ENCODE measurements around the gene ANKRD42. TPM values are rescaled to one million over a fixed set of nuclear protein-coding genes. Genes with fewer than 3 reads are reported as not detected.

Gene ANKRD42
- total and polyA plus RNA-seq, 9 of the 15 experiments (the other 6 are each of a cell fraction or from before 2014, with no cell fraction given): 2.8 to 9.1 (median 6.1) TPM

DNA sequence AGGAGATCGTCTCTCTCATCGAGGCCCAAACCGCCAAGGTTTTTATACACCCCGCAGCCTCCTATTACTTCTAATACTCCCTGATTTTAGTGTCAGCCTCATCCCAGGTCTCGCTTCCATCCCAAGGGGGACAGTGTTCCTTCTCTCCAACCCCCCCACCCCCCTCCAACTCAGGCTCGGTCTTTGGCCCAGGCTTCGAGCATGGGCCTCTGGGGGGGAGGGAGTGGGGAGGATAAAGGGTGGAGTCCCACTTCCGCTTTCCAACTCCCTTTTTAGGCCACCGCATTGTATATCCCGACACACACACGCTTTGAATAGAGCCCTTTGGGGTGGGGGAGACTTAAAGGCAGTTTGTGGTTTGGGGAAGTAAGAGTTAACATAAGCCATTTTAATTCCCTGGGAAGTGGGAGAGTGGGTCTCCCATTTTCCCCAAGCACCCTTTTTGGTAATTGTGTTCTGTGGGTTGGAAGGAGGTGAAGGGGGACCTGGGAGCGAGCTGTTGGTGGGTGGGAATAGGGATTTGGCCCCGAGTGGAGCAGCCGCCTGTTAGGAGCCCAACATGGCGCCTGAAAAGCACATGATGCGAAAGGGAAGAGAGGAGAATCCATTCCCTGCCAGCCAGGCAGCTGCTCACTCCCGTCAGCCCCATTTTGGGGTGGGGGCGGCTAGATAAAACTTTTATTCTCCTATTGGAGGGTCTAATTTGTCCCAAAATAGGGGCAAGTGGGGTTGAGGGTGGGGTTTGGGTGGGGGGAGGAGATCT, 35.7 kb upstream of the ANKRD42 start (continued):
- TF ChIP-seq, protein P1, sequence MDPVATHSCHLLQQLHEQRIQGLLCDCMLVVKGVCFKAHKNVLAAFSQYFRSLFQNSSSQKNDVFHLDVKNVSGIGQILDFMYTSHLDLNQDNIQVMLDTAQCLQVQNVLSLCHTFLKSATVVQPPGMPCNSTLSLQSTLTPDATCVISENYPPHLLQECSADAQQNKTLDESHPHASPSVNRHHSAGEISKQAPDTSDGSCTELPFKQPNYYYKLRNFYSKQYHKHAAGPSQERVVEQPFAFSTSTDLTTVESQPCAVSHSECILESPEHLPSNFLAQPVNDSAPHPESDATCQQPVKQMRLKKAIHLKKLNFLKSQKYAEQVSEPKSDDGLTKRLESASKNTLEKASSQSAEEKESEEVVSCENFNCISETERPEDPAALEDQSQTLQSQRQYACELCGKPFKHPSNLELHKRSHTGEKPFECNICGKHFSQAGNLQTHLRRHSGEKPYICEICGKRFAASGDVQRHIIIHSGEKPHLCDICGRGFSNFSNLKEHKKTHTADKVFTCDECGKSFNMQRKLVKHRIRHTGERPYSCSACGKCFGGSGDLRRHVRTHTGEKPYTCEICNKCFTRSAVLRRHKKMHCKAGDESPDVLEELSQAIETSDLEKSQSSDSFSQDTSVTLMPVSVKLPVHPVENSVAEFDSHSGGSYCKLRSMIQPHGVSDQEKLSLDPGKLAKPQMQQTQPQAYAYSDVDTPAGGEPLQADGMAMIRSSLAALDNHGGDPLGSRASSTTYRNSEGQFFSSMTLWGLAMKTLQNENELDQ (CRISPR knock-in tag; IDR thresholded peaks at IDR 0.05; ENCODE audit: borderline replicate concordance): no peak
- TF ChIP-seq RCOR1 (IDR thresholded peaks at IDR 0.05; ENCODE audit: borderline replicate concordance in 1 of 2, low read depth in 2 of 2, low read length in 2 of 2) (no peak), SNIP1 (IDR thresholded peaks at IDR 0.05; ENCODE audit: low read depth) (no peak), RBM25 (IDR thresholded peaks at IDR 0.05; ENCODE audit: low read depth, low read length, severe bottlenecking) (peak; percentile 19), GTF2E2 (tag; IDR thresholded peaks at IDR 0.05) (peak; percentile 37; the same call in 1 of the 2 replicates), MCM3 (IDR thresholded peaks at IDR 0.05) (no peak), EP300 (IDR thresholded peaks at IDR 0.05; ENCODE audit: low read length) (0 out of 2 replicates have a peak, but pooled peaks have one; percentile 14), BRD9 (IDR thresholded peaks at IDR 0.05; ENCODE audit: low read depth, partially characterized antibody) (peak; percentile 26), BRF1 (IDR thresholded peaks at IDR 0.05; ENCODE audit: borderline replicate concordance, extremely low read depth, insufficient read length) (no peak), CXXC5 (CRISPR knock-in tag; IDR thresholded peaks at IDR 0.05) (0 out of 2 replicates have a peak, but pooled peaks have one; percentile 4), SMAD1 (IDR thresholded peaks at IDR 0.05; ENCODE audit: low read depth, low read length, partially characterized antibody) (no peak), RBM17 (IDR thresholded peaks at IDR 0.05; ENCODE audit: borderline replicate concordance, low read depth, low read length) (no peak)
- TF ChIP-seq, protein P2, sequence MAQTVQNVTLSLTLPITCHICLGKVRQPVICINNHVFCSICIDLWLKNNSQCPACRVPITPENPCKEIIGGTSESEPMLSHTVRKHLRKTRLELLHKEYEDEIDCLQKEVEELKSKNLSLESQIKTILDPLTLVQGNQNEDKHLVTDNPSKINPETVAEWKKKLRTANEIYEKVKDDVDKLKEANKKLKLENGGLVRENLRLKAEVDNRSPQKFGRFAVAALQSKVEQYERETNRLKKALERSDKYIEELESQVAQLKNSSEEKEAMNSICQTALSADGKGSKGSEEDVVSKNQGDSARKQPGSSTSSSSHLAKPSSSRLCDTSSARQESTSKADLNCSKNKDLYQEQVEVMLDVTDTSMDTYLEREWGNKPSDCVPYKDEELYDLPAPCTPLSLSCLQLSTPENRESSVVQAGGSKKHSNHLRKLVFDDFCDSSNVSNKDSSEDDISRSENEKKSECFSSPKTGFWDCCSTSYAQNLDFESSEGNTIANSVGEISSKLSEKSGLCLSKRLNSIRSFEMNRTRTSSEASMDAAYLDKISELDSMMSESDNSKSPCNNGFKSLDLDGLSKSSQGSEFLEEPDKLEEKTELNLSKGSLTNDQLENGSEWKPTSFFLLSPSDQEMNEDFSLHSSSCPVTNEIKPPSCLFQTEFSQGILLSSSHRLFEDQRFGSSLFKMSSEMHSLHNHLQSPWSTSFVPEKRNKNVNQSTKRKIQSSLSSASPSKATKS (CRISPR knock-in tag; IDR thresholded peaks at IDR 0.05): no peak
- TF ChIP-seq, protein P3, sequence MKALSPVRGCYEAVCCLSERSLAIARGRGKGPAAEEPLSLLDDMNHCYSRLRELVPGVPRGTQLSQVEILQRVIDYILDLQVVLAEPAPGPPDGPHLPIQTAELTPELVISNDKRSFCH (CRISPR knock-in tag; IDR thresholded peaks at IDR 0.05): no peak
- TF ChIP-seq, protein P3 (tag; IDR thresholded peaks at IDR 0.05): 0 out of 2 replicates have a peak, but pooled peaks have one; percentile 61
- TF ChIP-seq, protein P4, sequence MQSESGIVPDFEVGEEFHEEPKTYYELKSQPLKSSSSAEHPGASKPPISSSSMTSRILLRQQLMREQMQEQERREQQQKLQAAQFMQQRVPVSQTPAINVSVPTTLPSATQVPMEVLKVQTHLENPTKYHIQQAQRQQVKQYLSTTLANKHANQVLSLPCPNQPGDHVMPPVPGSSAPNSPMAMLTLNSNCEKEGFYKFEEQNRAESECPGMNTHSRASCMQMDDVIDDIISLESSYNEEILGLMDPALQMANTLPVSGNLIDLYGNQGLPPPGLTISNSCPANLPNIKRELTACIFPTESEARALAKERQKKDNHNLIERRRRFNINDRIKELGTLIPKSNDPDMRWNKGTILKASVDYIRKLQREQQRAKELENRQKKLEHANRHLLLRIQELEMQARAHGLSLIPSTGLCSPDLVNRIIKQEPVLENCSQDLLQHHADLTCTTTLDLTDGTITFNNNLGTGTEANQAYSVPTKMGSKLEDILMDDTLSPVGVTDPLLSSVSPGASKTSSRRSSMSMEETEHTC (IDR thresholded peaks at IDR 0.05): no peak
- TF ChIP-seq, protein P5, sequence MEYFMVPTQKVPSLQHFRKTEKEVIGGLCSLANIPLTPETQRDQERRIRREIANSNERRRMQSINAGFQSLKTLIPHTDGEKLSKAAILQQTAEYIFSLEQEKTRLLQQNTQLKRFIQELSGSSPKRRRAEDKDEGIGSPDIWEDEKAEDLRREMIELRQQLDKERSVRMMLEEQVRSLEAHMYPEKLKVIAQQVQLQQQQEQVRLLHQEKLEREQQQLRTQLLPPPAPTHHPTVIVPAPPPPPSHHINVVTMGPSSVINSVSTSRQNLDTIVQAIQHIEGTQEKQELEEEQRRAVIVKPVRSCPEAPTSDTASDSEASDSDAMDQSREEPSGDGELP (CRISPR knock-in tag; IDR thresholded peaks at IDR 0.05; ENCODE audit: borderline replicate concordance): 0 out of 2 replicates have a peak, but pooled peaks have one; percentile 16
- TF ChIP-seq, protein P6, sequence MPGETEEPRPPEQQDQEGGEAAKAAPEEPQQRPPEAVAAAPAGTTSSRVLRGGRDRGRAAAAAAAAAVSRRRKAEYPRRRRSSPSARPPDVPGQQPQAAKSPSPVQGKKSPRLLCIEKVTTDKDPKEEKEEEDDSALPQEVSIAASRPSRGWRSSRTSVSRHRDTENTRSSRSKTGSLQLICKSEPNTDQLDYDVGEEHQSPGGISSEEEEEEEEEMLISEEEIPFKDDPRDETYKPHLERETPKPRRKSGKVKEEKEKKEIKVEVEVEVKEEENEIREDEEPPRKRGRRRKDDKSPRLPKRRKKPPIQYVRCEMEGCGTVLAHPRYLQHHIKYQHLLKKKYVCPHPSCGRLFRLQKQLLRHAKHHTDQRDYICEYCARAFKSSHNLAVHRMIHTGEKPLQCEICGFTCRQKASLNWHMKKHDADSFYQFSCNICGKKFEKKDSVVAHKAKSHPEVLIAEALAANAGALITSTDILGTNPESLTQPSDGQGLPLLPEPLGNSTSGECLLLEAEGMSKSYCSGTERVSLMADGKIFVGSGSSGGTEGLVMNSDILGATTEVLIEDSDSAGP (CRISPR knock-in tag; IDR thresholded peaks at IDR 0.05): no peak
